MG63 (cell line): Measurements from ENCODE around the gene STX5. TPM values are rescaled to one million over a fixed set of nuclear protein-coding genes. Genes with fewer than 3 reads are reported as not detected.
"Not testable (repeated sequence)": the region's sequence is repeated elsewhere in the genome, so short reads cannot be mapped to it uniquely, and the experiment has no call there.

ENCODE experiments used
- DNase-seq: peaks from one replicate; pipeline ENCODE4 v3.0.0-alpha.2; 2020
- H3K27me3 ChIP-seq: fragments of 250-450 bp; sonication (Bioruptor Pico); 2 replicates; pipeline ENCODE4 v1.5.1; 2020; ENCODE audit warnings: mild to moderate bottlenecking, moderate library complexity
- H3K36me3 ChIP-seq: fragments of 250-450 bp; sonication (Bioruptor Pico); 2 replicates; pipeline ENCODE4 v1.5.1; 2020; ENCODE audit warnings: mild to moderate bottlenecking, moderate library complexity
- H3K4me3 ChIP-seq: fragments of 250-450 bp; sonication (Bioruptor Pico); 2 replicates; pipeline ENCODE4 v1.5.1; 2020; ENCODE audit warnings: mild to moderate bottlenecking, moderate library complexity
- H3K9me3 ChIP-seq: fragments of 250-450 bp; sonication (Bioruptor Pico); 2 replicates; pipeline ENCODE4 v1.5.1; 2020; ENCODE audit warnings: mild to moderate bottlenecking, moderate library complexity
- total RNA-seq: library from RNA; depleted of rRNA; stranded (reverse); fragments of >200 nt; shearing (Covaris generic); gene quantifications from 2 replicates; pipeline ENCODE4 v1.2.3, GENCODE V29; 2014; ENCODE audit warnings: low replicate concordance

STX5 gene
- total RNA-seq, 1 experiment from 2014 or later: 42.3 TPM

DNA sequence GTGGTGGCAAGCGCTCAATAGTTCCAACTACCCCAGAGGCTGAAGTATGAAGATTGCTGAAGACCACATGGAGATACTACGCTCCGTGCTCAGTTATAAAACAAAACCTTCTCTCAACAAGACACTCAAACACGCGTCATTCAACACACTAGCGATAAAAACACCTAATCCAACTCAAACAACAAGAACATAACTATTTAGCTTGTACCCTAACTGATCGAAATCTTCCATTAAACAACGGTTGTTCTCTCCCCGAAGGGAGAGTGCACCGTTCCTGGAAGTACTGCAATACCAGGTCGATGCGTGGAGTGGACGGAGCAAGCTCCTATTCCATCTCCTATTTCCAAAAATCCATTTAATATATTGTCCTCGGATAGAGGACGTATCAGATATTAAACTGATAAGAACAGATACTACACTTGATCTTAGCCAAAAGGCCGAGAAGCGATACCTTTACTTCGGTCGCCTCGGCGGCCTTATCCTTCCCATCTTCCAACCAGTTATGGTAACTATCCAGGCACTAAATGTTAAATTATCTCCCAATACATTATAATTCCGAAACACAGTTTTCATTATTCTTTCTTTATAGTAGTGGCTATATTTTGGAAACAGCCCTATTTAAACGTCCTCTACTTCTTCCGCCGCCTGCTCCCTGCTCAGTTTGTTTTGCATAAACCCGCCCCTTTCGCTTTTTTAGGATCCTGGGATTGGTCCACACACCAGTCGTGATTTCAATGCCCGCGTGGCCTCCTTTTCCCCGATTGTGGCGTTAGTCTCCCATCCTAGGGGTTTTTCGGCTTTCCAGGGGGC lies 9.7 kb upstream of the STX5 start:
- peak; percentile 86 for DNase-seq
- no peaks in the 10 kb centered on the region for H3K27me3 ChIP-seq
- peak overlapping the region; percentile 93 for H3K4me3 ChIP-seq
- H3K9me3 ChIP-seq: no peaks in the 10 kb centered on the region
- peaks cover 10% of the 10 kb centered on the region for H3K36me3 ChIP-seq

- H3K27me3 ChIP-seq, H3K9me3 ChIP-seq: not testable (repeated sequence)
- Histone ChIP-seq H3K36me3 (peaks cover 14% of the 10 kb centered on the region), H3K4me3 (peak overlapping the region; percentile 93)
- peak; percentile 91 for DNase-seq
Observed at GRCh38 chr11:62840721-62841360, 9.0 kb upstream of the STX5 start.

- Histone ChIP-seq H3K4me3 (peak within 1 kb of the TSS; percentile 93), H3K27me3 (no peaks in the 10 kb centered on the region), H3K9me3 (no peaks in the 10 kb centered on the region), H3K36me3 (peaks cover 30% of the 10 kb centered on the region)
- peak; percentile 90 for DNase-seq
Observed at GRCh38 chr11:62839050-62839945, 7.4 kb upstream of the STX5 start, which contains the start of gene WDR74. Gene WDR74, minus strand, starts transcription at chr11:62839590. Its CDS starts 20 bp downstream, at chr11:62839570.

- Histone ChIP-seq H3K27me3 (no peaks in the 10 kb centered on the region), H3K36me3 (peaks cover 46% of the 10 kb centered on the region), H3K9me3 (no peaks in the 10 kb centered on the region), H3K4me3 (no peak overlapping the region)
- DNase-seq: no peak
Observed at GRCh38 chr11:62835336-62835735, 3.5 kb upstream of the STX5 start.

- Histone ChIP-seq H3K9me3 (no peaks in the 10 kb centered on the region), H3K27me3 (no peaks in the 10 kb centered on the region), H3K4me3 (peak within 1 kb of the TSS; percentile 98), H3K36me3 (peaks cover 63% of the 10 kb centered on the region)
- DNase-seq: peak; percentile 38
Observed at GRCh38 chr11:62832336-62833234, 734 bp upstream of the STX5 start, which contains the start of gene TEX54. Gene TEX54, minus strand, starts transcription at chr11:62832841.

GRCh38 chr11:62830904-62831519 lies 839 bp downstream of the STX5 start:
- peak overlapping the region; percentile 98 for H3K4me3 ChIP-seq
- no peaks in the 10 kb centered on the region for H3K9me3 ChIP-seq
- peaks cover 66% of the 10 kb centered on the region for H3K36me3 ChIP-seq
- peak; percentile 4 for DNase-seq
- no peaks in the 10 kb centered on the region for H3K27me3 ChIP-seq

GRCh38 chr11:62828130-62828529 lies 3.7 kb downstream of the STX5 start:
- H3K9me3 ChIP-seq, DNase-seq, H3K4me3 ChIP-seq, H3K27me3 ChIP-seq: not testable (repeated sequence)
- peaks cover 71% of the 10 kb centered on the region for H3K36me3 ChIP-seq

DNA sequence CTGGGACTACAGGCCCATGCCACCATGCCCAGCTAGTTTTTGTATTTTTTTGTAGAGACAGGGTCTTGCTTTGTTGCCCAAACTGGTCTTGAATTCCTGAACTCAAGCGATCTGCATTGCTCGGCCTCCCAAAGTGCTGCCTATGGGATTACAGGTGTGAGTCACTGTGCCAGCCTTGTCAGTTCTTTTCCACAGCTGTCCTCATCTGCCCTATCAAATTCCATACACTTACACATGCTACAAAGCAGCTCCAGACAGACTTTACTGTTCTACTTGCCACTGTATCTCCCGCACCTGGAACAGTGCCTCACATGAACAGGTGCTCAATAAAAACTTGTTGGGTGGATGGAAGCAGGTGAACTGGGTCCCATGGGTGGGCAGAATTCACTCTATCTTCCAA lies 8.2 kb downstream of the STX5 start:
- no peak overlapping the region for H3K4me3 ChIP-seq
- no peaks in the 10 kb centered on the region for H3K9me3 ChIP-seq
- peaks cover 76% of the 10 kb centered on the region for H3K36me3 ChIP-seq
- no peak for DNase-seq
- H3K27me3 ChIP-seq: no peaks in the 10 kb centered on the region

GRCh38 chr11:62817129-62817528 lies 14.7 kb downstream of the STX5 start:
- Histone ChIP-seq H3K27me3 (no peaks in the 10 kb centered on the region), H3K4me3 (no peak overlapping the region), H3K36me3 (peaks cover 34% of the 10 kb centered on the region), H3K9me3 (no peaks in the 10 kb centered on the region)
- DNase-seq: no peak

GRCh38 chr11:62816557-62816956 lies 15.3 kb downstream of the STX5 start:
- H3K4me3 ChIP-seq: no peak overlapping the region
- H3K27me3 ChIP-seq: no peaks in the 10 kb centered on the region
- peaks cover 29% of the 10 kb centered on the region for H3K36me3 ChIP-seq
- DNase-seq: no peak
- H3K9me3 ChIP-seq: no peaks in the 10 kb centered on the region

GRCh38 chr11:62811659-62812058 lies 20.2 kb downstream of the STX5 start:
- Histone ChIP-seq H3K4me3 (no peak overlapping the region), H3K27me3 (no peaks in the 10 kb centered on the region), H3K9me3 (no peaks in the 10 kb centered on the region), H3K36me3 (peaks cover 13% of the 10 kb centered on the region)
- no peak for DNase-seq

GRCh38 chr11:62810748-62811147 lies 21.1 kb downstream of the STX5 start:
- DNase-seq: no peak

DNA sequence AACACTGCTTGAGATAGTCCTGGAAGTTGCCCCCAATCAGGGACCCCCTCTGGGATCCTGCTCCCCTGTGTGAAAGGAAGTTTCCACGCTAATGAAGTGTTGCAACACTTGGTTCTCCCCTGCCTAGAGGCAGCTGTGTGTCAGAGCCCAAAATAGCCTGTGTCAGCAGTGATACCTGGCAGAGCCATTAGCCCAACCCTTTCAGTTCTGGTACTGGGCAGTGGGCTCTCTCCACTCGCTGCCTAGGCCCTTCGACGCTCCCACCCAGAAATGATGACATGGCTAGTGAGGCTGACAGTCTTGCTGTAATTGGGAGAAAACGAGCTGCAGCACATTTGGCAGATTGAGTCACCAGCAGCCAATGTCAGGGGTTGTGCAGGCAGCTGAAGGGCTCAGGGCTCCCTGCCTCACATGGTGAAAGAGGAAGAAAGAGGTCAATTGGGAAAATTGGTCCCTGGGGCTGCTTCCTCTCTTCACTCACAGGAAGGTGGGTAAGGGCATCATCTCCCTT lies 25.2 kb downstream of the STX5 start:
- Histone ChIP-seq H3K4me3 (no peak overlapping the region), H3K9me3 (no peaks in the 10 kb centered on the region), H3K36me3 (peaks cover 27% of the 10 kb centered on the region), H3K27me3 (no peaks in the 10 kb centered on the region)
- DNase-seq: no peak

More at GRCh38 chr11:62810748-62811147, 21.1 kb downstream of the STX5 start:
- Histone ChIP-seq H3K36me3 (peaks cover 6% of the 10 kb centered on the region), H3K9me3 (no peaks in the 10 kb centered on the region), H3K27me3 (no peaks in the 10 kb centered on the region), H3K4me3 (no peak overlapping the region)

- H3K9me3 ChIP-seq: no peaks in the 10 kb centered on the region
- H3K4me3 ChIP-seq: peak overlapping the region; percentile 77
- DNase-seq: no peak
- H3K36me3 ChIP-seq: peaks cover 33% of the 10 kb centered on the region
- no peaks in the 10 kb centered on the region for H3K27me3 ChIP-seq
Observed at GRCh38 chr11:62805961-62806441, 25.9 kb downstream of the STX5 start.
